ENCODE data around the gene MOGAT1.
"Not testable (repeated sequence)": the region's sequence is repeated elsewhere in the genome, so short reads cannot be mapped to it uniquely, and the experiment has no call there.

Gene MOGAT1

GRCh38 chr2:222709191-222709891 is 37.9 kb downstream of the MOGAT1 start:
- DNase-seq (ENCODE audit: low spot score) = peak; percentile 92

GRCh38 chr2:222710736-222711135 is 39.3 kb downstream of the MOGAT1 start:
- no peak for DNase-seq (ENCODE audit: low spot score)

GRCh38 chr2:222711315-222711940 is 40.0 kb downstream of the MOGAT1 start:
- no peak for DNase-seq (ENCODE audit: low spot score)

- DNase-seq (ENCODE audit: low spot score) = no peak
Measured at GRCh38 chr2:222713002-222713401, 41.5 kb downstream of the MOGAT1 start.

GRCh38 chr2:222714361-222715241 is 43.1 kb downstream of the MOGAT1 start:
- peak; percentile 37 for DNase-seq (ENCODE audit: low spot score)

- no peak for DNase-seq (ENCODE audit: low spot score)
Measured at GRCh38 chr2:222715742-222716141, 44.3 kb downstream of the MOGAT1 start.

- DNase-seq (ENCODE audit: low spot score) = not testable (repeated sequence)
Measured at GRCh38 chr2:222719787-222720186, 48.3 kb downstream of the MOGAT1 start.

- DNase-seq (ENCODE audit: low spot score) = not testable (repeated sequence)
Measured at GRCh38 chr2:222721597-222721996, 50.1 kb downstream of the MOGAT1 start.

GRCh38 chr2:222722327-222722946 is 51.0 kb downstream of the MOGAT1 start:
- DNase-seq (ENCODE audit: low spot score) = no peak

- DNase-seq (ENCODE audit: low spot score) = no peak
Measured at GRCh38 chr2:222724208-222724607, 52.8 kb downstream of the MOGAT1 start.

GRCh38 chr2:222728621-222729020 is 57.2 kb downstream of the MOGAT1 start:
- no peak for DNase-seq (ENCODE audit: low spot score)

- no peak for DNase-seq (ENCODE audit: low spot score)
Measured at GRCh38 chr2:222730366-222730999, 59.0 kb downstream of the MOGAT1 start.

- no peak for DNase-seq (ENCODE audit: low spot score)
Measured at GRCh38 chr2:222731201-222731621, 59.8 kb downstream of the MOGAT1 start.

- no peak for DNase-seq (ENCODE audit: low spot score)
Measured at GRCh38 chr2:222732489-222733178, 61.2 kb downstream of the MOGAT1 start.

- no peak for DNase-seq (ENCODE audit: low spot score)
Measured at GRCh38 chr2:222733470-222733845, 62.0 kb downstream of the MOGAT1 start.

- DNase-seq (ENCODE audit: low spot score) = no peak
Measured at GRCh38 chr2:222733846-222734702, 62.6 kb downstream of the MOGAT1 start.

- no peak for DNase-seq (ENCODE audit: low spot score)
Measured at GRCh38 chr2:222734703-222735014, 63.2 kb downstream of the MOGAT1 start.

- no peak for DNase-seq (ENCODE audit: low spot score)
Measured at GRCh38 chr2:222736301-222736700, 64.8 kb downstream of the MOGAT1 start.

- no peak for DNase-seq (ENCODE audit: low spot score)
Measured at GRCh38 chr2:222736924-222737323, 65.5 kb downstream of the MOGAT1 start.

GRCh38 chr2:222738312-222738711 is 66.9 kb downstream of the MOGAT1 start:
- DNase-seq (ENCODE audit: low spot score) = no peak
